ENCODE measurements around the gene NELFE.
"Not testable (repeated sequence)": the region's sequence is repeated elsewhere in the genome, so short reads cannot be mapped to it uniquely, and the experiment has no call there.

- not testable (repeated sequence) for TF ChIP-seq CTCF (IDR thresholded peaks at IDR 0.05; ENCODE audit: low read depth, low read length); EZH2phosphoT487 (IDR thresholded peaks at IDR 0.05; ENCODE audit: low read depth)
Measured at GRCh38 chr6:32004393-32004792, 45.6 kb upstream of the NELFE start.
